GM23338 (cell line): Measurements from ENCODE around the gene ISY1. TPM values are rescaled to one million over a fixed set of nuclear protein-coding genes. Genes with fewer than 3 reads are reported as not detected.
A peak's percentile ranks its signal among the peaks of the same experiment; 100 is the strongest.

Experiments used
- ATAC-seq: fragments of 200-7000 bp; cut with Tn5 transposase; 3 replicates; pipeline ENCODE4 v1.9.1; 2020
- DNase-seq: peaks from one replicate; pipeline ENCODE4 v3.0.0-alpha.2; 2015; ENCODE audit warnings: low spot score
- H2AFZ ChIP-seq: fragments of 200-600 bp; sonication (generic); 2 replicates; pipeline ENCODE4 v1.8.0; 2016; ENCODE audit warnings: antibody characterized with exemption, mild to moderate bottlenecking, moderate library complexity
- H3F3A ChIP-seq: fragments of 200-600 bp; sonication (generic); replicated peaks from 2 replicates; pipeline ENCODE4 v1.8.0; 2017; ENCODE audit warnings: antibody characterized with exemption, mixed run types, low read depth
- H3K27ac ChIP-seq: fragments of 200-600 bp; sonication (generic); 2 replicates; pipeline ENCODE4 v1.6.1; 2016; ENCODE audit warnings: low read depth
- H3K27me3 ChIP-seq: fragments of 200-600 bp; sonication (generic); 2 replicates; pipeline ENCODE4 v1.8.0; 2016; ENCODE audit warnings: mild to moderate bottlenecking, mixed run types, moderate library complexity; ENCODE audit not compliant: insufficient read depth
- H3K36me3 ChIP-seq: fragments of 200-600 bp; sonication (generic); 2 replicates; pipeline ENCODE4 v1.8.0; 2016; ENCODE audit warnings: mild to moderate bottlenecking; ENCODE audit not compliant: insufficient read depth
- H3K4me1 ChIP-seq: fragments of 200-600 bp; sonication (generic); 2 replicates; pipeline ENCODE4 v1.8.0; 2016; ENCODE audit warnings: mild to moderate bottlenecking, moderate library complexity; ENCODE audit not compliant: insufficient read depth
- H3K4me2 ChIP-seq: fragments of 200-600 bp; sonication (generic); 2 replicates; pipeline ENCODE4 v1.7.1; 2017; ENCODE audit warnings: mixed run types
- H3K4me3 ChIP-seq: fragments of 200-600 bp; sonication (generic); 2 replicates; pipeline ENCODE4 v1.6.1; 2016; ENCODE audit warnings: mixed run types
- H3K79me2 ChIP-seq: fragments of 200-600 bp; sonication (generic); replicated peaks from 2 replicates; pipeline ENCODE4 v1.8.0; 2017; ENCODE audit warnings: mild to moderate bottlenecking; ENCODE audit not compliant: insufficient read depth
- H3K9me2 ChIP-seq: fragments of 200-600 bp; sonication (generic); 2 replicates; pipeline ENCODE4 v1.8.0; 2017; ENCODE audit not compliant: insufficient read depth
- H4K20me1 ChIP-seq: fragments of 200-600 bp; sonication (generic); replicated peaks from 2 replicates; pipeline ENCODE4 v1.8.0; 2017; ENCODE audit warnings: mild to moderate bottlenecking; ENCODE audit not compliant: insufficient read depth
- H3K27ac Mint-ChIP-seq: 2 replicates; pipeline ENCODE4 v1.8.0; 2020; ENCODE audit warnings: inconsistent platforms, mild to moderate bottlenecking, moderate library complexity, mixed read lengths
- H3K27me3 Mint-ChIP-seq: 3 replicates; pipeline ENCODE4 v1.8.0; 2022; ENCODE audit warnings: low read depth, mild to moderate bottlenecking, moderate library complexity, mixed read lengths, inconsistent platforms; ENCODE audit not compliant: insufficient read depth, poor library complexity
- H3K36me3 Mint-ChIP-seq: 3 replicates; pipeline ENCODE4 v1.8.0; 2021; ENCODE audit warnings: low read depth, mild to moderate bottlenecking, inconsistent platforms, moderate library complexity, mixed read lengths
- H3K4me1 Mint-ChIP-seq: 3 replicates; pipeline ENCODE4 v1.8.0; 2020; ENCODE audit warnings: mild to moderate bottlenecking, inconsistent platforms, mixed read lengths
- H3K4me3 Mint-ChIP-seq: 3 replicates; pipeline ENCODE4 v1.8.0; 2021; ENCODE audit warnings: moderate library complexity, mild to moderate bottlenecking, inconsistent platforms, mixed read lengths
- H3K9me3 Mint-ChIP-seq: 3 replicates; pipeline ENCODE4 v1.8.0; 2020; ENCODE audit warnings: moderate library complexity, mild to moderate bottlenecking, inconsistent platforms, mixed read lengths
- CREB1 ChIP-seq: fragments of 250-450 bp; sonication (Bioruptor Pico); IDR thresholded peaks from 2 replicates; pipeline ENCODE4 v1.5.0; 2020; ENCODE audit warnings: low read depth, mild to moderate bottlenecking, moderate library complexity
- EZH2 ChIP-seq: fragments of 200-600 bp; sonication (generic); IDR thresholded peaks from one replicate; pipeline ENCODE4 v1.8.0; 2017; ENCODE audit warnings: antibody characterized with exemption, mild to moderate bottlenecking, low read depth; ENCODE audit not compliant: unreplicated experiment
- EZH2phosphoT487 ChIP-seq: fragments of 200-600 bp; sonication (generic); IDR thresholded peaks from one replicate; pipeline ENCODE4 v1.8.1; 2018; ENCODE audit warnings: antibody characterized with exemption; ENCODE audit not compliant: unreplicated experiment
- JUNB ChIP-seq: IDR thresholded peaks from one replicate; pipeline ENCODE4 v1.6.1; 2016; ENCODE audit warnings: antibody characterized with exemption; ENCODE audit not compliant: unreplicated experiment
- POLR2AphosphoS5 ChIP-seq: IDR thresholded peaks from 2 replicates; pipeline ENCODE4 v1.6.1; 2016; ENCODE audit warnings: antibody characterized with exemption, low read depth
- REST ChIP-seq: IDR thresholded peaks from one replicate; pipeline ENCODE4 v1.6.1; 2018; ENCODE audit warnings: antibody characterized with exemption; ENCODE audit not compliant: unreplicated experiment
- STAT1 ChIP-seq: IDR thresholded peaks from one replicate; pipeline ENCODE4 v1.6.1; 2016; ENCODE audit warnings: antibody characterized with exemption; ENCODE audit not compliant: unreplicated experiment
- ZNF462 ChIP-seq: fragments of 250-450 bp; sonication (Bioruptor Pico); IDR thresholded peaks from 2 replicates; pipeline ENCODE4 v1.5.0; 2020; ENCODE audit warnings: mild to moderate bottlenecking, moderate library complexity
- polyA plus RNA-seq: library from polyadenylated mRNA; unstranded; fragments of >200 nt; fragmentation: Nextera tagmentation; extraction: Ambion mirVana; gene quantifications from 2 replicates; pipeline ENCODE4 v1.2.1, GENCODE V29; 2016
- total RNA-seq: library from RNA; depleted of rRNA; stranded (reverse); fragments of >200 nt; shearing (Covaris generic); gene quantifications from 2 replicates; pipeline ENCODE4 v1.2.3, GENCODE V29; 2014
- TF ChIP-seq, protein P1 (sequence below): IDR thresholded peaks from 2 replicates; pipeline ENCODE4 v1.6.1; 2016; ENCODE audit warnings: antibody characterized with exemption

Gene ISY1
- total and polyA plus RNA-seq, 2 experiments from 2014 or later = 11.3 to 23.6 TPM

DNA sequence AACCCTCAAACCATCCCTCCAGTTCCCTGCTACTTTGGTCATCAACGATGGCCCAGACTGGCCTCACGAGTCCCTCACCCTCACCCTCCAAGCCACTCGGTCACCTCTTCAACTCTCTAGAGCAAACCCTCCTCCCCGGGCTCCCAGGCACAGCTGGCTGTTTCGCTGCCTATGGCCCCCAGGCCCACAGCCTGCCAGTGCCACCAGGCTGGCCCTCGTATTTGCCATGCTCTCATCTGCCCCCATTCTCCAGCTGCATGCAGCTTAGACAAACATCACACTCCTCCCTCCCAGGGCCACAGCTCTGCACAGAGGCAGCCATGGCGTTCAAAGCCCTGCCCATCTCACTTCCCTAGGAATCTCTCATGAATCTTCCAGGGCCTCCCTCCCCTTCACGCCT is 53.1 kb downstream of the ISY1 start:
- TF ChIP-seq STAT1 (no peak), REST (no peak), CREB1 (CRISPR knock-in tag) (no peak), POLR2AphosphoS5 (no peak), EZH2phosphoT487 (no peak), JUNB (no peak)
- TF ChIP-seq, protein P1, sequence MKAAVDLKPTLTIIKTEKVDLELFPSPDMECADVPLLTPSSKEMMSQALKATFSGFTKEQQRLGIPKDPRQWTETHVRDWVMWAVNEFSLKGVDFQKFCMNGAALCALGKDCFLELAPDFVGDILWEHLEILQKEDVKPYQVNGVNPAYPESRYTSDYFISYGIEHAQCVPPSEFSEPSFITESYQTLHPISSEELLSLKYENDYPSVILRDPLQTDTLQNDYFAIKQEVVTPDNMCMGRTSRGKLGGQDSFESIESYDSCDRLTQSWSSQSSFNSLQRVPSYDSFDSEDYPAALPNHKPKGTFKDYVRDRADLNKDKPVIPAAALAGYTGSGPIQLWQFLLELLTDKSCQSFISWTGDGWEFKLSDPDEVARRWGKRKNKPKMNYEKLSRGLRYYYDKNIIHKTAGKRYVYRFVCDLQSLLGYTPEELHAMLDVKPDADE = no peak
- Mint-ChIP-seq H3K4me3 (no peak overlapping the region), H3K9me3 (no peaks in the 10 kb centered on the region), H3K27ac (peak overlapping the region; percentile 36; the same call in 1 of the 2 replicates), H3K27me3 (peaks cover 5% of the 10 kb centered on the region), H3K36me3 (peaks cover 8% of the 10 kb centered on the region; the same call in 2 of the 3 replicates), H3K4me1 (no peaks in the 10 kb centered on the region)
- no peaks in the 10 kb centered on the region for H3K27me3 ChIP-seq
- H3K36me3 ChIP-seq = no peaks in the 10 kb centered on the region
- peaks cover 73% of the 10 kb centered on the region for H3K79me2 ChIP-seq
- no peak overlapping the region for H3K4me3 ChIP-seq
- no peaks in the 10 kb centered on the region for H3K4me1 ChIP-seq
- no peak for ATAC-seq
- H3K27ac ChIP-seq = no peak overlapping the region
- peaks cover 19% of the 10 kb centered on the region for H4K20me1 ChIP-seq
- no peaks in the 10 kb centered on the region for H3F3A ChIP-seq
- no peak overlapping the region for H3K4me2 ChIP-seq
- DNase-seq = no peak
- H2AFZ ChIP-seq = no peak overlapping the region
- no peaks in the 10 kb centered on the region for H3K9me2 ChIP-seq

DNA sequence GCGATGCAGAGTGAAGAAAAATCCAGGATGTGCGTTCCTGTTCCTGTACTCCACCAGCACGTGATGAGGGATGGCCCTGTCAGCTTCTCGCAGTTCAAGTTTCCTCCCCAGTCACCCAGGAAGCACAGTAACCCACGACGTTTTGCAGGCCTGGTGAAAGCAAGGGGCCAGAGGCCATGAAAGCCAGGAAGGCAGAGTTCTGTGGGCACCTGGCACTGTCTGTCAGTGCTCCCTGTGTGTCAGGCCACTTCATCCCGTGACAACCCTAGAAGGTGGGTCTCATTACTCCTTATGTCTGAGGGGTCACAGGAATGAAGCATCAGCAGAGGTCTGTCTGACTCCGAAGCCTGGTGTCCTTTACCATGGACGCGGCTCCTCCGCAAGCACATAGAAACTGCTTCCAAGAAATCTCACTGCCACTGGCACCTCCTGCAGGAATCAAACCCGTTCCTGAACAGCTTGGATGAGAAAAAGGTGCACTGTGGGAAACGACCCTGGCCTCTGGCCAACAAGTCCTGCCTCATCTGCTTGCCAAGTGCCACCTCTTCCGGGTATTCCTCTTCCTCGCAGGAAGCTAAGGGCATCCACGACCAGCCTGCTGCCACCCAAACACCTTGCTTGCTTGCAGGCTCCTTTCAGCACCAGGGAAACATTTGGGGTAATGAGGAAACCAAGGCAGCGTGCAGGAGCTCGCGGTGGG is 53.8 kb downstream of the ISY1 start:
- no peak overlapping the region for H3K4me3 Mint-ChIP-seq
- H3K27me3 Mint-ChIP-seq = peaks cover 5% of the 10 kb centered on the region
- H2AFZ ChIP-seq = no peak overlapping the region
- H3K9me3 Mint-ChIP-seq = no peaks in the 10 kb centered on the region
- ATAC-seq = no peak
- no peak overlapping the region for H3K27ac ChIP-seq
- peaks cover 65% of the 10 kb centered on the region for H3K79me2 ChIP-seq
- H3K4me3 ChIP-seq = no peak overlapping the region
- H3K4me1 Mint-ChIP-seq = no peaks in the 10 kb centered on the region
- H3K9me2 ChIP-seq = no peaks in the 10 kb centered on the region
- peaks cover 8% of the 10 kb centered on the region; the same call in 2 of the 3 replicates for H3K36me3 Mint-ChIP-seq
- H3F3A ChIP-seq = no peaks in the 10 kb centered on the region
- no peak overlapping the region for H3K4me2 ChIP-seq
- H3K27ac Mint-ChIP-seq = no peak overlapping the region
- H4K20me1 ChIP-seq = peaks cover 19% of the 10 kb centered on the region
- no peaks in the 10 kb centered on the region for H3K36me3 ChIP-seq
- H3K27me3 ChIP-seq = no peaks in the 10 kb centered on the region
- H3K4me1 ChIP-seq = no peaks in the 10 kb centered on the region
- DNase-seq = no peak
- TF ChIP-seq, protein P1 = no peak
- no peak for TF ChIP-seq STAT1
- TF ChIP-seq EZH2 = no peak
- TF ChIP-seq ZNF462 (CRISPR knock-in tag) = no peak
